ENCODE measurements around the gene DKK2.

The DKK2 gene

DNA sequence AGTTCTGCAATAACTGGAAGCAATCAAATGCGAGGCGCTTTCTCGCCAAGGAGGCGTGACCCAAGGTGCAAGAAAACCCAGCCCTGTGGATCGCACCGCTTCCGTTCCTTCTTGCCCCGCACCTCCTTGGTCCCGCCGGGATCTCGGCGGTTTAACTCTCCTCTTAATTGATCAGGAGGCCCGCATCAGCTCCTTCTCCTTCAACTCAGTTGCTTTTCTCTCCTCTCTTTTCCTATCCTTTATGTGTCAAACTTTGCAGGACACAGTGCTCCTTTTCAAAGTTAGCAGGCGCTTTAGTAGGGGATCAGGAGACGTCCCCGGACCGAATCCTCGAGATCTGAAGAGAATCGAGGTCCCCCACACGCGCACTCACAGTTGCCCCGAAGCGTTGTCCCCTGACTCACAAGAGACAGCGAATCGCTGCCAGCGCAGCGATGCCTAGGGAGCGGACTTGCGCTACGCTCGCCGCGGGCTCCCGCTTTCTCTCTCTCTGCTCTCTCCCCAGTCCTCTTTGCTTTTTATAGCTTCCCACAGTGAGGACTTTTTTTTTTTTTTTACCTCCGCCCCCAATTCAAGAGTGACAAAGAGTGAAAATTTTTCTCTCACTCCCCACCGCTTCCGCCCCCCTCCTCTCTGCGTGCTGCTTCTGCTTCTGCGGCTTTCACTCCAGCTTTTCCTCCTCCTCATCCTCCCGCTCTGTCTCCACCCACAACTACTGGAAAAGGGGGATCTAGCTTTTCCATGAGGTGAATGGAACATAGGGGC is at the start of gene DKK2:
Gene DKK2 (minus strand): TSS at position 495 of the 765 bp plus-strand sequence. CDS start 722 bp downstream, outside the sequence.
- DNase-seq, result no peak

DNA sequence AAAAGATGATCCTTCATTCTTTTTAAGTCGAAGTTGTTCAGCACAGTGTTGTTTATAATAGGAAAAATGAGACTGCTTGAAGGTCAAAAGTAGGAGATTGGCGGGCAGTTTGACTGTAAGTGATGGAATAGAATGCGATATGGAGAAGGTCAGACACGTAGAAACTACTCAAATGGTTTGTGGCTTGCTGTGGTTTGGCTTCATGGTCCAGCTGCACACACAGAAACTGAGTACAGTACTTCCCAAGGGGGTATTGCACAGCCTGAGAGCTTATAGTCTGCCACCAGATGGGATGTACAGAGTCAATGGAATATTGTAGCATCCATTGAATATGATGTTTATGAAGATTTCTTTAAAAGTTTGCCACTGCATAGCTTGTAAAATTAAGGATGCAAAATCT is 41.1 kb upstream of the DKK2 start:
- no peak for DNase-seq

GRCh38 chr4:107072836-107073736 is 37.0 kb upstream of the DKK2 start:
- DNase-seq, result no peak

DNA sequence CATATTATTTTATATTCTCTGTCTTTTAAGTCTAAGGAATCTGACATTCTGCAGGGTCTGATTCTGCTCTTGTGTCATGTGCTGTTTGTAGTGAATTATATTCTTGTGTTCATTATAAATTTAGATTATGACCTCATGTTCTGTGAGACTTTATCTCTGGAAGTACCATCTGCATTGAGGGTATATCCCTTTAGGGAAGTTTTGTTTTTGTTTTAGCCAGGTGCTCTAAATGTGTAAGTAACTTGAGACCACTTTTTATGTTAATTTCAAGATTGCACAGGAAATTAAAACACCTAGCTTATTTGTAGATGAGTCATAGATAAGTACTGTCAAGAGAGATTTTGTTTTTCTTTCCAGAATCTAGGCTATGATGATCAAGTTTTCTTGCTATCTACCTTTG is 35.0 kb upstream of the DKK2 start:
- no peak for DNase-seq

DNA sequence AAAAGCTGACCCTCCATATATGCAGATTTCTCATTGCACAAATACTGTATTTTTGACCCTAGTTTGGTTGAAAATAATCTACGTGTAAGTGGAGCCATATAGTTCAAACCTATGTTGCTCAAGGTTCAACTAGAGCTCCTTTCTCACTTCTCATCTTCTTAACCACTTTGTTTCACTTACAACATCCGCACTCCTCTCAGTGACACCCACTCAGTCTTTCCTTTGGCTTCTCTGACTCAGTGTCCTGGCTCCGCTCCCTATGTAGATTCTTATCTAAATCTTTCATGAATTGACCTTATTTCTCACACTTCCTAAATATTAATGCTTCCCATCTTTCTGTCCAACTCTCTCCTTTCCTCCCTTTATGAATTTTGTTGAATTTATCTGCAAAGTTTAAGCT is 32.9 kb upstream of the DKK2 start:
- DNase-seq, result no peak

GRCh38 chr4:107068116-107068515 is 32.0 kb upstream of the DKK2 start:
- no peak for DNase-seq

DNA sequence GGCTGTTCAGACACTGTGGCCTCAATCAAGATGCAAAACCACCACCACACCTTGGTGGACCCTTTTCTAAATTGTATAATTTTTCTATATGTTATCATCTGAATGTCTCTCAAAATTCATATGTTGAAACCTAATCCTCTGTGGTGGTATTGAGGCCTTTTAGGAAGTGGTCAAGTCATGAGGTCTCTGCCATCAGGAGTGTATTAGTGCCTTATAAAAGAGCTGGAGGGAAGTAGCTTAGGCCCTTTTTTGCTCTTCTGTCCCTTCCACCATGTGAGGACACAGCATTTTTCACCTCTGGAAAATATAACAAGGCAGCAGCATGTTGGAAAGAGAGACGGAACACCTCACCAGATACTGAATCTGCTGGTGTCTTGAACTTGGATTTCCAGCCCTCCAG is 30.5 kb upstream of the DKK2 start:
- no peak for DNase-seq

GRCh38 chr4:107065201-107065600 is 29.1 kb upstream of the DKK2 start:
- no peak for DNase-seq

- no peak for DNase-seq
Measured at GRCh38 chr4:107060388-107060787, 24.3 kb upstream of the DKK2 start.

DNA sequence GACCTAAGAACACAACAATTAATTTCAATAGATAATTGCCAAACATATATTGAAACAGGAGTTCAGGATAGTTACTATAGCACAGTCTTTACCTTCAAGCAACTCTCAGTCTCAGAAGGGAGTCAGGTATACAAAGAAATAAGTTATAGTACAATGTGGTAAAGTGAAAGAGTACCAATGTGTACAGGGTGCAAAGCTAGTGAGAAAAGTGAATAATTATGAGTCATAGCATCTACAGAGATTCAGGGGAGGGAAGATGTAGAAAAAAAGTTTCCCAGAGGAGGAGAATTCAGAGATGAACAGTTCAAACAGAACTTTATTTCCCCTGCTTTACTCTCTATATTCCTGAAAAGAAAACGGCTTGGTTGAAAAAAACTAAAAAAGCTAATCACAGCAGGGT is 22.7 kb upstream of the DKK2 start:
- DNase-seq, result no peak

GRCh38 chr4:107050525-107051135 is 14.5 kb upstream of the DKK2 start:
- DNase-seq, result no peak

- no peak for DNase-seq
Measured at GRCh38 chr4:107046261-107046660, 10.1 kb upstream of the DKK2 start.

- no peak for DNase-seq
Measured at GRCh38 chr4:107044170-107044569, 8.1 kb upstream of the DKK2 start.

DNA sequence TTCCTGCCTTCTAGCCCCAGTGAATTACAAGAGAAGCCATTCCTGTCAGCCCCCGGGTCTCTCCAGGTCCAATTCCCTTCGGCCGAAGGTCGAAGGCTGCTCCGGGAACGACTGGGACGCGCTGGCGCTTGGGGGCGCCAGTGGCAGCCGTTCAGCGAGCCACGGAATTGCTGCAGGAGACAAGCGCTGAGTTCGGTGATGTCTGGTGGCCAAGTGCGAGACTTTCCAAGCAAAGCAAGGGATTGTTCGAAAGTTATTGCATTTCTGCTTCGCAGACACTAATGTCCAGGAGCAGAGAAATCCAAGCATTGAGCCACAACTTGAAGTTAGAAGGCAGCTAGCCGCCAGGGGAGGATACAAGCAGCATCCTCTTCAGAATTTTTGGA is 1.1 kb upstream of the DKK2 start:
- DNase-seq, result no peak

GRCh38 chr4:107036584-107037198 is 578 bp upstream of the DKK2 start:
- DNase-seq, result no peak

DNA sequence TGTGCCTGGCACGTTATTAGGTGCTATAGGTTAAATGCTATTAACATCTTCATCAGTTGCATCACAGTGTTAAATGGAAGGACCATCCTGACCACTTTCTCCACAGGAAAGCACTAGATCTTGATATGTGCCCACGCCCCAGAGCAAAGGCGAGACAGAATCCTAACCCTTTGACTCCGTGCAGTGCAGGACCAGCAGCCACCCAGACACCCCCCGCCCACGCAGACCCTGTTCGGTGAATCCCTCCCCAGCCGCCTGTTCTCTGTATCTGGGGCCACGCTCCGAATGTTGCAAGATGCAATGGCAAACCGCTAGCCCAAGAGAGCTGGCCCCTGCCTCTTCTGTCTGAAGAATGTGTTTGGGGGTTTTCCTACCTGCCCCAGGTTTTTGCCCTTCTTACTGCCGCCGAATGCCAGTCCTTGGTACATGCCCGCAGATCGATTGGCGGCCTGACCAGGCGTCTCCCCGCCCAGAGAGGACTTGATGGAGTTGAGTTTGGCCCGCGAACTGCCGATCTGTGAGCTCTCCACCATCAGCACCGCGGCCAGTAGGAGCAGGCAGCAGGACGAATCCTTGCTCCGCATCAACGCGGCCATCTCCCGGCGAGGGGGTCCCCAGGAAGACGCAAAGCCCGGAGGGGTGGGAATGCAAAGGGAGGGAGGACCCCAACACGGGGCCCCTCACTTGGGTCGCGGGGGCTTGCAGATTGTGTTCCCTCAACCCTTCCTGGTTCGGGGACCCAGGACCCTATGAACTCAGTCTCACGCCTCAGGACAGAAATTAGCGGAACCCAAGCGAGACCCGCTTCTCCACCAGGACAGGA is 906 bp downstream of the DKK2 start:
- DNase-seq, result peak; percentile 2

GRCh38 chr4:107034091-107034995 is 1.8 kb downstream of the DKK2 start:
- DNase-seq, result peak; percentile 3

GRCh38 chr4:107027379-107027778 is 8.7 kb downstream of the DKK2 start:
- no peak for DNase-seq

GRCh38 chr4:107018344-107018735 is 17.8 kb downstream of the DKK2 start:
- no peak for DNase-seq

GRCh38 chr4:107017443-107018343 is 18.4 kb downstream of the DKK2 start:
- no peak for DNase-seq
